MM.1S (cell line): ENCODE measurements around the gene MS4A4E.

Source experiments
- DNase-seq: peaks from one replicate; pipeline ENCODE4 v3.0.0-alpha.2; 2015
- H2AFZ ChIP-seq: fragments of 300-600 bp; sonication (generic); 2 replicates; pipeline ENCODE4 v1.6.0; 2016; ENCODE audit warnings: antibody characterized with exemption, low read length
- H3F3A ChIP-seq: fragments of 300-600 bp; sonication (generic); 2 replicates; pipeline ENCODE4 v1.6.1; 2016; ENCODE audit warnings: mild to moderate bottlenecking, antibody characterized with exemption, low read length, moderate library complexity, mixed read lengths; ENCODE audit not compliant: insufficient read depth
- H3K27ac ChIP-seq: fragments of 300-600 bp; sonication (generic); 2 replicates; pipeline ENCODE4 v1.5.1; 2016; ENCODE audit warnings: mild to moderate bottlenecking, low read length
- H3K27me3 ChIP-seq: fragments of 300-600 bp; sonication (generic); replicated peaks from 2 replicates; pipeline ENCODE4 v1.6.0; 2016; ENCODE audit warnings: low read length; ENCODE audit not compliant: insufficient read depth
- H3K36me3 ChIP-seq: fragments of 300-600 bp; sonication (generic); replicated peaks from 2 replicates; pipeline ENCODE4 v1.6.1; 2016; ENCODE audit warnings: mild to moderate bottlenecking, low read length, mixed read lengths; ENCODE audit not compliant: insufficient read depth
- H3K4me1 ChIP-seq: fragments of 300-600 bp; sonication (generic); 2 replicates; pipeline ENCODE4 v1.6.1; 2016; ENCODE audit warnings: low read length, mixed read lengths
- H3K4me2 ChIP-seq: fragments of 300-600 bp; sonication (generic); 2 replicates; pipeline ENCODE4 v1.6.0; 2016; ENCODE audit warnings: low read depth, low read length
- H3K4me3 ChIP-seq: fragments of 300-600 bp; sonication (generic); 2 replicates; pipeline ENCODE4 v1.5.1; 2016; ENCODE audit warnings: low read length, mixed read lengths
- H3K79me2 ChIP-seq: fragments of 300-600 bp; sonication (generic); 2 replicates; pipeline ENCODE4 v1.6.1; 2016; ENCODE audit warnings: mixed run types, low read length, mixed read lengths
- H3K9ac ChIP-seq: fragments of 300-600 bp; sonication (generic); 2 replicates; pipeline ENCODE4 v1.6.1; 2016; ENCODE audit warnings: low read length, mixed read lengths
- H3K9me2 ChIP-seq: fragments of 300-600 bp; sonication (generic); replicated peaks from 2 replicates; pipeline ENCODE4 v1.6.1; 2016; ENCODE audit warnings: mild to moderate bottlenecking, low read length, mixed read lengths; ENCODE audit not compliant: insufficient read depth
- H3K9me3 ChIP-seq: fragments of 300-600 bp; sonication (generic); replicated peaks from 2 replicates; pipeline ENCODE4 v1.6.1; 2016; ENCODE audit warnings: mild to moderate bottlenecking, low read length, mixed read lengths; ENCODE audit not compliant: insufficient read depth
- H4K20me1 ChIP-seq: fragments of 300-600 bp; sonication (generic); 2 replicates; pipeline ENCODE4 v1.6.1; 2016; ENCODE audit warnings: mild to moderate bottlenecking, low read length, moderate library complexity, mixed read lengths; ENCODE audit not compliant: insufficient read depth
- CTCF ChIP-seq: fragments of 300-600 bp; sonication (generic); IDR thresholded peaks from 2 replicates; pipeline ENCODE4 v1.5.1; 2016; ENCODE audit warnings: antibody characterized with exemption, low read length, mixed read lengths
- EZH2 ChIP-seq: fragments of 300-600 bp; sonication (generic); optimal IDR thresholded peaks from 2 replicates; pipeline ENCODE3; 2017; ENCODE audit warnings: low read depth, mild to moderate bottlenecking, antibody characterized with exemption, low read length, mixed read lengths
- EZH2phosphoT487 ChIP-seq: fragments of 300-600 bp; sonication (generic); IDR thresholded peaks from 2 replicates; pipeline ENCODE4 v1.6.1; 2018; ENCODE audit warnings: antibody characterized with exemption, low read length

The MS4A4E gene

GRCh38 chr11:60282286-60282685, 39.3 kb upstream of the MS4A4E start:
- no peak overlapping the region for H3K9ac ChIP-seq
- H3K9me2 ChIP-seq, result no peaks in the 10 kb centered on the region
- no peak overlapping the region for H2AFZ ChIP-seq
- no peak overlapping the region for H3K27ac ChIP-seq
- no peak overlapping the region for H3K4me3 ChIP-seq
- no peaks in the 10 kb centered on the region for H3K79me2 ChIP-seq
- no peaks in the 10 kb centered on the region for H3F3A ChIP-seq
- TF ChIP-seq EZH2, result no peak
- TF ChIP-seq EZH2phosphoT487, result no peak
- no peak for TF ChIP-seq CTCF
- no peaks in the 10 kb centered on the region for H3K4me1 ChIP-seq
- no peak overlapping the region for H3K4me2 ChIP-seq
- no peak for DNase-seq
- H3K27me3 ChIP-seq, result no peaks in the 10 kb centered on the region
- H4K20me1 ChIP-seq, result no peaks in the 10 kb centered on the region
- no peaks in the 10 kb centered on the region for H3K9me3 ChIP-seq
- no peaks in the 10 kb centered on the region for H3K36me3 ChIP-seq

GRCh38 chr11:60281485-60281884, 38.5 kb upstream of the MS4A4E start:
- no peaks in the 10 kb centered on the region for H3K9me2 ChIP-seq
- DNase-seq, result no peak
- H3K27me3 ChIP-seq, result no peaks in the 10 kb centered on the region
- H3K4me2 ChIP-seq, result no peak overlapping the region
- no peaks in the 10 kb centered on the region for H3F3A ChIP-seq
- H2AFZ ChIP-seq, result no peak overlapping the region
- H3K9ac ChIP-seq, result no peak overlapping the region
- H3K9me3 ChIP-seq, result no peaks in the 10 kb centered on the region
- TF ChIP-seq CTCF, result no peak
- no peak for TF ChIP-seq EZH2phosphoT487
- no peaks in the 10 kb centered on the region for H3K79me2 ChIP-seq
- H3K27ac ChIP-seq, result no peak overlapping the region
- H3K4me1 ChIP-seq, result no peaks in the 10 kb centered on the region
- H3K36me3 ChIP-seq, result no peaks in the 10 kb centered on the region
- H3K4me3 ChIP-seq, result no peak overlapping the region
- H4K20me1 ChIP-seq, result no peaks in the 10 kb centered on the region

GRCh38 chr11:60280412-60280811, 37.5 kb upstream of the MS4A4E start, which contains the start of gene MS4A4A:
Gene MS4A4A, plus strand, starts transcription at chr11:60280666. Its CDS starts 10 bp downstream, at chr11:60280676.
- H3K9ac ChIP-seq, result no peak within 1 kb of the TSS
- no peak within 1 kb of the TSS for H3K4me2 ChIP-seq
- H3F3A ChIP-seq, result no peaks in the 10 kb centered on the region
- no peaks in the 10 kb centered on the region for H4K20me1 ChIP-seq
- H3K27ac ChIP-seq, result no peak within 1 kb of the TSS
- H3K9me2 ChIP-seq, result no peaks in the 10 kb centered on the region
- H3K4me1 ChIP-seq, result no peaks in the 10 kb centered on the region
- H2AFZ ChIP-seq, result no peak within 1 kb of the TSS
- TF ChIP-seq EZH2phosphoT487 (no peak), CTCF (no peak)
- H3K4me3 ChIP-seq, result no peak within 1 kb of the TSS
- no peaks in the 10 kb centered on the region for H3K27me3 ChIP-seq
- no peaks in the 10 kb centered on the region for H3K36me3 ChIP-seq
- no peak for DNase-seq
- no peaks in the 10 kb centered on the region for H3K79me2 ChIP-seq
- no peaks in the 10 kb centered on the region for H3K9me3 ChIP-seq
